C4-2B (cell line): ENCODE results near the gene MSMP.

Experiments used
- H3K27ac ChIP-seq: fragments of 450-650 bp; 2 replicates; pipeline ENCODE4 v1.5.1; 2017
- ZFX ChIP-seq: fragments of 450-650 bp; IDR thresholded peaks from 2 replicates; pipeline ENCODE4 v1.6.1; 2017
- TF ChIP-seq, protein P1 (sequence below): fragments of 450-650 bp; conservative IDR thresholded peaks from 2 replicates; pipeline ENCODE4 v1.5.1; 2017; ENCODE audit warnings: mild to moderate bottlenecking

Gene MSMP

DNA sequence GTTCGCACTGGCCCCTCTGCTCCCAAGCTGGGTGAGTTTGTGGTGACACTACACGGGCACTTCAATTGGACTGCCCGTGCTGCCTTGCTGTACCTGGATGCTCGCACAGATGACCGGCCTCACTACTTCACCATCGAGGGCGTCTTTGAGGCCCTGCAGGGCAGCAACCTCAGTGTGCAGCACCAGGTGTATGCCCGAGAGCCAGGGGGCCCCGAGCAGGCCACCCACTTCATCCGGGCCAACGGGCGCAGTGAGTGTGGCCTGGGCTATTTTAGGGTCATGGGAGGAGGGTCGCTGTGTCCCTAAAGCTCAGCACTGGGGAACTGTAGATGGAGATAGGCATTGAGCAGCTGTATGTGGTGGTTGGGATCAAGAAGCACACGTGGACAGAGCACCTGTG is 38.8 kb upstream of the MSMP start:
- TF ChIP-seq, protein P1, sequence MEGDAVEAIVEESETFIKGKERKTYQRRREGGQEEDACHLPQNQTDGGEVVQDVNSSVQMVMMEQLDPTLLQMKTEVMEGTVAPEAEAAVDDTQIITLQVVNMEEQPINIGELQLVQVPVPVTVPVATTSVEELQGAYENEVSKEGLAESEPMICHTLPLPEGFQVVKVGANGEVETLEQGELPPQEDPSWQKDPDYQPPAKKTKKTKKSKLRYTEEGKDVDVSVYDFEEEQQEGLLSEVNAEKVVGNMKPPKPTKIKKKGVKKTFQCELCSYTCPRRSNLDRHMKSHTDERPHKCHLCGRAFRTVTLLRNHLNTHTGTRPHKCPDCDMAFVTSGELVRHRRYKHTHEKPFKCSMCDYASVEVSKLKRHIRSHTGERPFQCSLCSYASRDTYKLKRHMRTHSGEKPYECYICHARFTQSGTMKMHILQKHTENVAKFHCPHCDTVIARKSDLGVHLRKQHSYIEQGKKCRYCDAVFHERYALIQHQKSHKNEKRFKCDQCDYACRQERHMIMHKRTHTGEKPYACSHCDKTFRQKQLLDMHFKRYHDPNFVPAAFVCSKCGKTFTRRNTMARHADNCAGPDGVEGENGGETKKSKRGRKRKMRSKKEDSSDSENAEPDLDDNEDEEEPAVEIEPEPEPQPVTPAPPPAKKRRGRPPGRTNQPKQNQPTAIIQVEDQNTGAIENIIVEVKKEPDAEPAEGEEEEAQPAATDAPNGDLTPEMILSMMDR, result no peak
- no peak for TF ChIP-seq ZFX
- no peak overlapping the region for H3K27ac ChIP-seq

DNA sequence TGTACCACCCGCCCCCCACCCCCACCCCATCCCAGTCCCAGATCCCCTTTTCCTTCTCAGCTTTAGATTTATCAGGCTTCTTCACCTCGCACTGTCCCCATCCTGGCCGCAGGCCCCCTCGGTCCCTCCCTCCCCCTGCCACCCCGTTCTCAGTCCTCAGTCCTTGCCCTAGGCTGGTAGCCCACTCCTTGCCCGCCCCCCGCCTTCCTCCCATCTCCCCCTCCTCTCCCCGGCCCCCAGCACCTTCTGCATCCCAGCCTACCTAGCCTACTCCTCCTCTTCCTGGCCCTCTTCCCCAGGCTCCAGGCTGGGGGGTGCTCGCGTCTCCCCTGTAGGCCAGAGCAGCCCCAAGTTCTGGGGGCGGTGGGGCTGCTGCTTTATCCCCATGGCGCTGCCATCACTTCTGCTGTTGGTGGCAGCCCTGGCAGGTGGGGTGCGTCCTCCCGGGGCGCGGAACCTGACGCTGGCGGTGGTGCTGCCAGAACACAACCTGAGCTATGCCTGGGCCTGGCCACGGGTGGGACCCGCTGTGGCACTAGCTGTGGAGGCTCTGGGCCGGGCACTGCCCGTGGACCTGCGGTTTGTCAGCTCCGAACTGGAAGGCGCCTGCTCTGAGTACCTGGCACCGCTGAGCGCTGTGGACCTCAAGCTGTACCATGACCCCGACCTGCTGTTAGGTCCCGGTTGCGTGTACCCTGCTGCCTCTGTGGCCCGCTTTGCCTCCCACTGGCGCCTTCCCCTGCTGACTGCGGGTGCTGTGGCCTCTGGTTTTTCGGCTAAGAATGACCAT is 38.1 kb upstream of the MSMP start:
- TF ChIP-seq ZFX, result no peak
- TF ChIP-seq, protein P1, result no peak
- H3K27ac ChIP-seq, result no peak overlapping the region

DNA sequence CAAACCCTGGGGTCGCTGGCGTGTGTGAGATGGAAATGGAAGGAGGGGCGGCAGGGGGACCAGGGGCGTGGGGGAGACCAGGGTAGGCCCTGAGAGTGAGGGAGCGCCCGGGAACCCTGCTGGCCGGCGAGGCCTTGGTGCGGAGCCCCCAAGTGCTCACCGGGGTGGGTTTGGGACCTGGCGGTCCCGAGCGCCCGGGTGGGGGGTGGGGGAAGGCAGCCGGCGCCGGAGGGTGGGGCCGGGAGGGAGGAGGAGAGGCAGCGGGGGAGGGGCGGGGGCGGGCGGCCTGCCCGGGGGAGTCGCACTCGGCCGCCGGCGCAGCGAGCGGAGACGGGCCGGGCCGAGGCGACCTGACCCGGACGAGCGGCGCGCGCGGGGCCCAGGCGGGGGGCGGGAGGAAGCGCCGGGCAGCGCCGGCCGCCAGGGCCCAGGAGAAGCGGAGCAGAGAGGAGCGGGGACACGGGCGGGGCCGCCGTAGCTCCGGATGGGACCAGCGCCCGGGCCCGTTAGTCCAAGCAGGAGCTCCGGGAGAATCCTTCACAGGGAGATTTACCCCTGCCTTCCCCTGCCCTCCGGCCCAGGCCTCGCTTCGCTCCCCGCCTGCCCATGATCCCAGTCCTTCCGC is 37.3 kb upstream of the MSMP start, which contains the start of gene NPR2:
Gene NPR2, plus strand, starts transcription at position 295 of the 625 bp plus-strand sequence. CDS start 818 bp downstream, outside the sequence.
- H3K27ac ChIP-seq, result no peak within 1 kb of the TSS
- TF ChIP-seq, protein P1, result no peak
- TF ChIP-seq ZFX, result no peak

DNA sequence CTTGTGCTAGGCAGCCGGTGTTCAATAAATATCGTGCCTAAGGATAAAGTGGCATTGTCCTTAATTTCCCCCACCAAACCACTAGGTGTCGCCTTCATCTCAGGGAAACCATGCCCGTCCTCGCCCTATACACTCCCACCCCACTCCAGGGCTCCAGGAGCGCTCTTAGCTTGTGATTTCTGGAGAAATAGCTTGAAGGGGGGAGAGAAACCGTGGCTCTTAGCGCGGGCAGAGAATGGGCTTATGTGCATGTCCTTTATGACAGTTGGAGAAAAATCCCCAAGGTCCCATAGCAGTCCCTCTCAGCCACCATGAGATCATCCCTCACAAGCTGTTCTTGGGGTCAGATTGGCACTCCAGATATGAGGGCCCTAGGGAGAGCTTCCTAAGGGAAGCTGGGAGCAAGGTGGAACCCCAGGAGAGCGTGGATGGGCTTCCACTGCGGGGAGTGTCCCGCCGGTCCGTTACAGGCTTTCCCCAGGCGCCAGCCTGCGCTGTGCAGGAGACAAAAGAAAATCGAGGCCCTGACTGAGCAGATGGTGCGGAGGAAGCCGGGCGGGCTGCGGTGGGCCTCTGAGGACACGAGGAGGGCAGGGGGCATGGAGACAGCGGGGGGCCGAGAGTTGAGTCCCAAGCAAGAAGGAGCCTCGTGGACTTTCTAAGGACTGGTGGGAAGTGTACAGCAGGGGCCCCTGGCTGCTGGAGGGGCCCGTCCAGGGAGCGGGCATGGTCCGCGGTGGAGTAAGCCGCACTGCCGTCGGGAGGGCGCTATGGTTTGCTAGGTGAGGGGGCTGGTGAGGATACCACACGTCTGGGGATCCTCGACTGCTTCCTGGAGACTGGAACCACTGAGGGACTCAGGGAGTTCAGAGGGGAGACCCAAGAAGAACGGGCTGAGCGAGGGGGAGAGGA is 36.6 kb upstream of the MSMP start:
- H3K27ac ChIP-seq, result no peak overlapping the region
- TF ChIP-seq, protein P1, result peak; percentile 93
- no peak for TF ChIP-seq ZFX

DNA sequence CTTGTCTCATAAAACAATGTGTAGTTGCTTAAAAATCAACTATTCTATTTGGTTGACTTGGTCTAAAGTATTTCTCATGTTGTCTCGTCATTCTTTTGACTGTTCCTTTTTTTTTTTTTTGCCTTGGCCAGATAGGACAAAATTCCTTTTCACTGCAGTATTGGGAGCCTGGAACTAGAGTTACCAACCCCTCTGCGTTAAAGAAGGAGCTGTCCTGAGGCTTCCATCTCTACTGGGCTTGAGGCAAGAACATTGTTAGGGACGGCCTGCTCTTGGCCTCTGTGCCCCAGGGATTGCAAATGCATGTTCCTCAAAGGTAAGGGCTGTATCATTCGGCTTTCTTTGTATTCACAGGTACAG is 35.9 kb upstream of the MSMP start:
- no peak for TF ChIP-seq ZFX
- TF ChIP-seq, protein P1, result no peak
- no peak overlapping the region for H3K27ac ChIP-seq

DNA sequence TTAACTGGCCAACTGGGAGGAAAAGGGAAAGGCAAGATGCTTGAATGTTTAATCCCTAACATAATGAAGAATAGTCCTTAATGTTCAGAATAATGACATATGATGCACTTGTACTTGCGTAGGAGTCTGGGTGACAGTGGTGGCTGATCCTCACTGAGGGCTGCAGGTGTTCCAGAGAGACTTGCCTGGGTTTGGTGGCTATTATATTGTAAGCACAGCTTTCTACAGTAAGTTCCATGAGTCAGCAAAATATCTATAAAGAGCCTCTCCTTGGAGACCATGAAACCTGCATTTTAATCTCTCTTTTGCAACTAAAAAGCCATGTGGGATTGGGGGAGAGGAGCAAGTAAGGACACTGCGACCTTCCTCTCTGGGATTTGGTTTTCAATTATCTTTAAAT is 35.5 kb upstream of the MSMP start:
- no peak overlapping the region for H3K27ac ChIP-seq
- TF ChIP-seq, protein P1, result no peak
- TF ChIP-seq ZFX, result no peak

DNA sequence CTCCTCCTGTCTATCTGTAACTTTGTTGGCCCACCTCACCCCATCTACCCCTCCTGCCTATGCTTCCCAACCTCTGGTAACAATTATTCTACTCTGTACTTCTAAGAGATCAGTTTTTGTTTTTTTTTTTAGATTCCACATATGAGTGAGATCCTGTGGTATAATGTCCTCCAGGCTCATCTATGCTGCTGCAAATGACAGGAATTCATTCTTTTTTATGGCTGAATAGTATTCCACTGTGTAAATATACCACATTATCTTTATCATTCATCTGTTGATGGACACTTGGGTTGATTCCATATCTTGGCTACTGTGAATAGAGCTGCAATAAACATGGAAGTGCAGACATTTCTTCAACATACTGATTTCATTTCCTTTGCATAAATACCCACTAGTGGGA is 29.3 kb upstream of the MSMP start:
- TF ChIP-seq, protein P1, result no peak
- no peak for TF ChIP-seq ZFX
- H3K27ac ChIP-seq, result no peak overlapping the region
